HG03565 (cell line): ENCODE results near the gene HHEX.

Source experiments
- ATAC-seq: cut with Tn5 transposase; IDR thresholded peaks from one replicate; pipeline ENCODE4 v1.9.1; 2021; ENCODE audit warnings: mild to moderate bottlenecking, moderate library complexity; ENCODE audit not compliant: unreplicated experiment

The HHEX gene

GRCh38 chr10:92692697-92693533, 3.2 kb downstream of the HHEX start:
- no peak for ATAC-seq

- ATAC-seq: no peak
Measured at GRCh38 chr10:92693534-92693893, 3.8 kb downstream of the HHEX start.

GRCh38 chr10:92695679-92696605, 6.2 kb downstream of the HHEX start:
- no peak for ATAC-seq

GRCh38 chr10:92696606-92697383, 7.0 kb downstream of the HHEX start:
- ATAC-seq: no peak

DNA sequence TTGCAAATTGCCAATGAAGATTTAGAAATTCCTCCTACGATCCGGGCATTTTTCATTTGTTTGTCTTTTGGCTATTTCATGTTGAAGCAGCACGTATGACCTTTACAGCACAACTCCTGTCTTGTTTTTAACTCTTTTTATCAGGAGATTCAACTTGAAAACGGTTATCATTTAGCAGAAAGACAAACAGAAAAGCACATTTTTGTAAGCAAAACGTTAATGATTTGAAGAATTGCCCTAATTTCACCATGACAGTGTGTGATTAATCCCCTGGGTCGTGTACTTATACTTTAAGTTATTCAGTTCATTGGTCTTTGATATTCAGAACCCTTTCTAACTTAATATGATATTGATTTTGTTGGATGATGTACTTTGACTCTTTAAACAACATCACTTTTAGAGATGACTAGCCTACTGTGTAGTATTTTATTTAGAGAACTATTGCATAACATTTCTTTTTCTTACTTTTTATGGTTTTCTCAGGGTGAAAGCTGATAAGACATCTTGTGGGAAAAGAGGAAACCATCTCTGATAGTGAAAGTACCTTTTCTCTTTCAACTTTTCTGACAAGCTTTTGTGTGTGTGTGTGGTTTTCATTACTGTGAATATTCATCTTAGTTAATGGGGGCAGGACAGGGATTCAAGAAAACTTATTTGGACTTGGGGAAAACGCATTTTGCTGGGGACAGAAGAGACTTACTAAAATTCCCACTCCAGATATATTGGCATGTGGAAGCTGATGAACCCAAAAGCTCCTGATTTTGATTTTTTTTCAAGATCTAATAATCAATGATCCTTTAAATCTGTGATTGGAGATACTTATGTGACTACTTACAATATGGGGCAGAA, 8.1 kb downstream of the HHEX start:
- no peak for ATAC-seq

- ATAC-seq: no peak
Measured at GRCh38 chr10:92699193-92699517, 9.4 kb downstream of the HHEX start.

GRCh38 chr10:92699518-92700381, 10.0 kb downstream of the HHEX start:
- ATAC-seq: no peak

DNA sequence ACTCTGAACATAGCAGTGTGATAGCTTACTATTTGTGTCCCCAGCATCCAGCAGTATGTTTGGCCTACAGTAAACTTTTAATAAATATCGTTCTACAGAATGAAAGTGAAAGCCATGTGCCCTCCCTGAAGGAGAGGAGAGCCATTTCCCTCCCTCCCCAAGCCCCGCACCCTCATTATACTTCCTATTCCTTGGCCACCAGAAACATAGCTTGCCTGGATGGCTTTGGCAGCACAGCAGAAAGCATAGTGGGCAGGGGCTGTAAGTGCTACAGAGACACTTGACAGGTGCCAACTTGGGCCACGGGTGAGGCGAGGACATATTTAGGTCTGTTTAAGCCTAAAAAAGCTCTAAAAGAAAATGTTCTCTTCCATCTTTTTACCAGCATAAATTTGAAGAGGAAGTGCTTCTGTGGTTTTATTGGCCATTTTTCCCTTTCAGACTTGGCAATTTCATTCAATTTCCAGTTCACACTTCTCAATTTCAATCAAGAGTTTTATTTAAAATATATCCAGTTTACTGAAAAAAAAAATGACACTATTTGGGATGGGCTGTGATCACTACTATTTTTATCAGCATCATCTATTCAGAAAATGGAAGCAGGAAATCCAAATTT, 12.7 kb downstream of the HHEX start:
- no peak for ATAC-seq

DNA sequence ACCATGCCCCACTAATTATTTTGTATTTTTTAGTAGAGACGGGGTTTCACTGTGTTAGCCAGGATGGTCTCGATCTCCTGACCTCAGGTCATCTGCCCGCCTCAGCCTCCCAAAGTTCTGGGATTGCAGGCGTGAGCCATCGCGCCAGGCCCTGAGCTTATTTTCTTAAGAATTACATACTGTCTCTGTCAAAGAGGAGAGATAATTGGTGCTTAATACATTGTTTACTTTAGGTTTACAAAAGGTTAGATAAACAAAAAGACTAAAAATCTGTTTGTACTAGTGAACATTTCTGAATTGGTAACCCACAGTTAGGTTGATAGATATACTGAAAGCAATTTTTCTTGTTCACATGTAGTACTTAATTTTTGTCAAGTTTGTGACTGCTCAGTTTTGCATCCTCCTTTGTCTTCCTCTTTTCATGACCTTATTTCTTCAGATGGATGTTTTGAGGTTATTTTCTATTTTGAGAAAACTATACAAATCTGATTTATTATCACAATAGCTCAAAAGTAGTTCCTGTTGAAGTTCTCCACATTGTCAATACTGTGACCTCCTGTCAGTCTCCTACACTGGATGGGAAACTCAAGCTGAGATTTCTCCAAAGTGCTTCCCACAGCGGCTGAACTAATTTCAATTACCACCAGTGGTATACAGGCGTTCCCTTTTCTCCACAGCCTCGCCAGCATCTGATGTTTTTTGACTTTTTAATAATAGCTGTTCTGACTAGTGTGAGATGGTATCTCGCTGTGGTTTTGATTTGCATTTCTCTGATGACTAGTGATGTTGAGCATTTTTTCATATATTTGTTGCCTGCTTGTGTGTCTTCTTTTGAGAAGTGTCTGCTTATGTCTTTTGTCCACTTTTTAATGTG, 22.5 kb downstream of the HHEX start:
- no peak for ATAC-seq

DNA sequence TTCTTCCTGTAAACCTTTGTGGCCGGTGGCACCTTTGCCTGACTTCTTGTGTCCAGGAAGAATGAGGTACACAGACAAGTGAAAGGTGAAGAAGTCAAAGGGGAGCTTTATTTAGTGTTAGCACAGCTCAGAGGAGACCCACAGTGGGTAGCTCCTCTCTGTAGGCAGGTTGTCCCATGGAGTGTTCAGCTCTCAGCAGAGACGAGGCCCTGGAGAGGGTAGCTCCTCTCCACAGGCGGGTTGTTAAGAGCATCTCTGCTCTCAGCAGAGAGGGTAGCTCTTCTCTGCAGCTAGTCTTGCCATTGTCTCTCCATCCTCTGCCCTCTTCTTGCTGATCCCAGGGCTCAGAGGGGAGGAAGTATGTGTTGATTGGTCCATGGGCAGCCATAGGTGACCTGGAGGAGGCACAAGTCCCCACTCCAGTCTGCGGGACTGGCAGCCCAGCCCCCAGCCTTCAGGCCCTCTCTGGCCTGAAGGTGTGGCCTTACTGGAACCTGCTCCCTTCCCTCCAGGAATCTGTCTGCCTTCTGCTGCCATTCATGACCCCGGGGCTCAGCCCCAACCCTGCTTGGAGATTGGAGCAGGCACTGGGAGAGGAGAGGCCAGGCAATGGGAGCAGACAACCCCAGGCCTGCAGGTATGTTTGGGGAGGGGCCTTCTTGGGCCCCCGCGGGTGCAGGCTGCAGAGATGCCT, 24.5 kb downstream of the HHEX start:
- ATAC-seq: no peak

DNA sequence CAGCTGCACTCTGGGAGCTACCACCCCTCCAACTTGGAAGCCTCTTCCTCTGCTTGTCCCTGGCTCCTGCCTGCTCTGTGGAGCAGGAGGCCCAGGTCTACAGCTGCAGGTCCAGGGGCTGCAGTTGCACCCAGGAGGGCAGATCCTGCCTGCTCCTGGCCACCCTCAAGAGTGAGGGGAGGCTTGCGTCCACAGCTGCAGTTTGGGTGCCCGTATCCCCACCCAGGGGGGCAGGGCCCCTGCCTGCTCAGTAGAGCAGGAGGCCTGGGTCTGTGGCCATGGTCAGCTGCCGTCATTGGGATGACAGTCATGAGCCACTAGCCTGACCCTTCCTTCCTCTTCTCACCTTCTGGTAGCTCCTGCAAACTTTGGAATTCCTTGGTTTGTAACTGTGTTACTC, 25.1 kb downstream of the HHEX start:
- no peak for ATAC-seq

DNA sequence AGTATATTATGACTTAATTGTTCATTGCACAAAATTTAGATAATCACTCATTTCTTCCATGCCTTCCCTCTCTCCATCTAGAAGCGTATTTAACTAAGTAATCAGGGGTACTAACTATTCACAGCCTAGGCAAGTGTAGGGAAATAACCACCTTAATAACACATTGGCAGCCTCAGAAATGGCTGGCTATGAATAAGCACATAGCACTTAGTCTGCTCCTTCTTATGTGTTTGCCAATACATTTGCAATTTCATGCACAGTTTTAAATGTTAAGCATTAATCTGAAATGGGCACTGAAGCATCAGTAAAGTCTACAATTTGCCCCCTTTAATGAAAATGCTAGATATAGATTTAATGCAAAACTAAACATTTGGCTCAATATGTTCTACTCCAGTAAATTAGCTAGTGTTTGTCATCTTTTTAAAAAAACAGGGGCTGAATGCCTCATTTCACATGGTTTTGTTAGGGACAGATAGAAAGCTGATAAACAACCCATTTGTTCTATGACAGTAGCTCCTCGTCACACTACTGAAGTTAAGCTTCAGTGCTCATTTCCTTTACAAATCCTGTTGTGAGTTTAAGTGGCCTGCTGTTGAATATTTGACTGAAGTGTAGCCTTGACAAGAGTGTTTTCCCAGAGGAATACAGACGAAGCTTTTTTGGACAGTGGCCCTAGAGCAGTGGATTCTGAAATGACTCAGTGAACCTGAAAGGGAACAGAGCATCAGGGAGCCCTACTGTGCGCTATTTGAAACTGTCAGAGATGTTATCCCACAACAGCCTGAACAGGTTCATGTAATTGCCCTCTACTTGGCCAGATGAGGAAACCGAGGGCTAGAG, 30.5 kb downstream of the HHEX start:
- no peak for ATAC-seq

- no peak for ATAC-seq
Measured at GRCh38 chr10:92720831-92721165, 31.0 kb downstream of the HHEX start.

DNA sequence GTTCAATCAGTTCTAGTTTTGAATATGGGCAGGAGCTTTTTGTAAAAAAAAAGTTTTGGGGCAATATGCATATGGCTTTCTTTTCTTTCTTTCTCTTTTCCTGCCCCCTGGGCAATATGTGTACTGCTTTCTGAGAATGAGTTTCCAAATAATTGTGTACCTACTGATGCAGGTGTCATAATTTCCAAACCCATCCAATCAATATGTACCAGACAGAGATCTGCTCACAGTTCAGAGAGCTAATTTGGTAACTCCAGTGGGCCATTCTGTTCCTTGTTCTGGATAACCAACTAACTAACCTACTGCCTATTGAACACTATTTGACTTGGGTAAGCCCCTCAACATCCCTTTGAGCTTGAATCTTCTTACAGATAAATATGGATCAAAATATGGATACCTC, 32.6 kb downstream of the HHEX start:
- ATAC-seq: no peak

DNA sequence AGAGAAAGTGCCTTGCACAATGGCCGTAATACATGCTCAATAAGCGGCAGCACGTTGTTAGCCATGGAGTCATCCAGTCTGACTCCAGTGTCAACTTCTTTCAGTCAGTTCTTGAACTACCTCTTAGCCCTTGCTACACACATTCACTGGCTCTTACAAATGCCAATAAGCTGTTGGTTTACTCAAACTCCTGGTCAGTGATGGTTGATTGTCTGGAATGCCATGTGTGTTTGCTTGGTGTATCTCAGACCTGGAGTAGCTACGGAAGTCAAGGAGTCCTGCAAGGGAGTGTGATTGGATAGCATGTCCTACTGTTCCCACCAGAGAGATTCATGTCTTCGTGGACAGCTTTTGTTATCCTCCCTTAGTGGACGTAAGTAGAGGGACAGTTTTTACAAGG, 37.4 kb downstream of the HHEX start:
- ATAC-seq: no peak

DNA sequence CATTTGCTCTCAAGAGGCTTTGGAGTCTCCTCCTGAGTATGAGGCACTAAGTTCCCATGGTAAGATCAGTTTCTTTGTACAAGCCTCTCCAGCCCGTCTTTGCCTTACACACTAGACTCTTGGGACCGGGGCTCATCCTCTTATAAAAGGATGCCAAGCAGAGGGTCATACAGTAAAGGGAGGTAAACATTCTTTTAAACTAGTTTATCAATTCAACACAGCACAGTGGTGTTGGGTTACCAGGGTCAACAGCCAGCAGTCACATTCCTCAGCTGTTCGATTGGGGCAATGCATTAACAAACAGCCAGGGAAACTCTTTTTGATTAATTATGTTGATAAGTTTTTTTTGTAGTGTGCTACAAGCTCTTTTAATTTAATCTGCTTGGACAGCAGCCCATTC, 37.8 kb downstream of the HHEX start:
- no peak for ATAC-seq

GRCh38 chr10:92729886-92730285, 40.1 kb downstream of the HHEX start:
- ATAC-seq: peak; percentile 67
